Measurements from ENCODE around the gene UGT3A1.

- TF ChIP-seq POLR2AphosphoS5 (IDR thresholded peaks at IDR 0.05; ENCODE audit: low read depth, low read length) (no peak), POLR2A (IDR thresholded peaks at IDR 0.05; ENCODE audit: low read depth, low read length) (no peak), TAF1 (IDR thresholded peaks at IDR 0.05; ENCODE audit: low read depth, low read length) (no peak), SPI1 (IDR thresholded peaks at IDR 0.05; ENCODE audit: low read depth, low read length) (no peak)
Observed at GRCh38 chr5:36035696-36036095, 44.5 kb upstream of the UGT3A1 start.
